IPS DF 6.9 (cell line): ENCODE data around the gene MARCHF6.
"Not testable (repeated sequence)": the region's sequence is repeated elsewhere in the genome, so short reads cannot be mapped to it uniquely, and the experiment has no call there.

ENCODE experiments used
- DNase-seq: peaks from one replicate; pipeline ENCODE4 v3.0.0-alpha.2; 2013; ENCODE audit warnings: low read depth, low spot score
- H3K27ac ChIP-seq: one replicate; pipeline ENCODE4 v1.5.1; 2013; ENCODE audit warnings: low read length, control low read depth
- H3K27me3 ChIP-seq: 2 replicates; pipeline ENCODE4 v1.6.1; 2013; ENCODE audit warnings: mild to moderate bottlenecking, low read length; ENCODE audit not compliant: control insufficient read depth, insufficient read depth
- H3K36me3 ChIP-seq: 2 replicates; pipeline ENCODE4 v1.6.1; 2013; ENCODE audit warnings: low read length; ENCODE audit not compliant: control insufficient read depth, insufficient read depth
- H3K4me1 ChIP-seq: 2 replicates; pipeline ENCODE4 v1.6.1; 2013; ENCODE audit warnings: low read length; ENCODE audit not compliant: control insufficient read depth, insufficient read depth
- H3K4me3 ChIP-seq: 2 replicates; pipeline ENCODE4 v1.5.1; 2013; ENCODE audit warnings: mild to moderate bottlenecking, low read length
- H3K9me3 ChIP-seq: 2 replicates; pipeline ENCODE4 v1.6.1; 2013; ENCODE audit warnings: low read length, inconsistent platforms; ENCODE audit not compliant: control insufficient read depth, insufficient read depth
- WGBS: extraction: QIAGEN DNeasy Blood & Tissue Kit; methylation state at CpG from one replicate; pipeline ENCODE4 v1.1.7; 2013; ENCODE audit warnings: mixed read lengths, missing lambda C conversion rate; ENCODE audit not compliant: insufficient read length, insufficient coverage; 5-methylcytosine and 5-hydroxymethylcytosine counted together

MARCHF6 gene

DNA sequence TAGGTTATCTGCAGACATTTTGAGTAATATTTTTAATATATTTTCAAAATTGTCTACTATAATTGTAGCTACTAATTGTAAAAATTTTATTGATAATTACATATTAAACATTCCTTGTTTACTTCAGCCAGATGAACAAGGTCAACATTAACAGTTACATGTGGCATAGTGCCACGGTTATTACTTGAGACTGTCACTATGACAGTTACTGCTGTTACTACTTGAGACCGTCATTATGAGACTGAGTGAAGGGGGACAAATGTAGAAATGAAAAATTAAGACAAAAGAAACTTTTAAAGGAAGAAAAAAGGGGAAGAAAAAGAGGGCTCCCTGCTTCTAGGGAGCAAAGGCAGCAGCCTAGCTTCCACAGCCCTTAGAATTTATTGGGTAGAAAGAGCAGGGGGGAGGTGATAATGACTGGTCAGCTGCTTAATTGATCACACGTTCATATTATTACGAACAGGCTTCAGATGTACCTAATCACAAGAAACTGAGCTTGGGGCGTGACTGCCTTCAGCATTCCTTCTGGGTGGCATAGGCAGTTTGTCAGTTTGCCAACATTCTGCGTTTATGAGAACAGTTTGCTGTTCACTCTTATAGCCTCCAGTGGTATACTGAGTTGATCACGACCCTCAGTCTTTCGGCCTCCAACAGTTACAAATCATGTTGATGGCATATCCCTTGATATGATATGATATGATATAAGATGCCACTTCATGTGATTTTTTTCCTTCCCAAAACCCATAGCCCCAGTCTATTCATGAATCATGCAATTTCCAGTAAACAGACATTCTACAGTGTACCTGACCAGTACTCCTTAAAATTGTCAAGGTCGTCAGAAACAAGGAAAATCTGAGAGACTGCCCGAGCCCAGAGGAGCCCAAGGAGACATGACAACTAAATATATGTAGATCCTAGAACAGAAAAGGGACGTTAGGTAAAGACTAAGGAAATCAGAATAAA, 13.1 kb downstream of the MARCHF6 start:
- WGBS: no CpG with 5 or more reads among the region's 11 CpGs
- H3K27ac ChIP-seq: no peak overlapping the region
- no peak for DNase-seq

GRCh38 chr5:10367579-10367978, 14.1 kb downstream of the MARCHF6 start:
- no peaks in the 10 kb centered on the region for H3K4me1 ChIP-seq
- H3K27me3 ChIP-seq: no peaks in the 10 kb centered on the region
- H3K36me3 ChIP-seq: no peaks in the 10 kb centered on the region
- H3K9me3 ChIP-seq: no peaks in the 10 kb centered on the region
- no peak for DNase-seq
- WGBS: no CpG with 5 or more reads among the region's 1 CpG
- H3K27ac ChIP-seq: no peak overlapping the region
- H3K4me3 ChIP-seq: no peak overlapping the region

More for the DNA sequence above, 13.1 kb downstream of the MARCHF6 start:
- Histone ChIP-seq H3K9me3 (no peaks in the 10 kb centered on the region), H3K4me1 (no peaks in the 10 kb centered on the region), H3K27me3 (no peaks in the 10 kb centered on the region), H3K36me3 (no peaks in the 10 kb centered on the region), H3K4me3 (no peak overlapping the region)

DNA sequence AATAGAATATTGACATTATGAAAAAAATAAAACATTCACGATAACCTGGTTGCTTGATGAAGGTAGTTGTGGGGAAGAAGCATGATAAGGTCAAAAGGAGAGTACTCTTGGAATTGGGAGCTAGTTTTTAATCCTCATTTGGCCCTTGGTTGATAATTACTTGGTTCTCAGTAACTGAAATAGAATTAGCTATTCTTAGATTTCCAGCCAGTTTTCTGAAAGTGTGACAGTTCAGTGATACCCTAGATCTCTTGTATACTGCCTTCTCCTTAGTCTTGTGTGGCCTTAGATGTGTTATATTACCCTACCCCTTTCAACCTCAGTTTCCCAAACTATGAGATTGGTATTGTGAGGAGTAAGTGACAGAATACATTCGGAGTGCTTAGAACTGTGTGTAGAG, 17.4 kb downstream of the MARCHF6 start:
- DNase-seq: no peak
- no peaks in the 10 kb centered on the region for H3K36me3 ChIP-seq
- no peaks in the 10 kb centered on the region for H3K27me3 ChIP-seq
- H3K9me3 ChIP-seq: no peaks in the 10 kb centered on the region; the same call in 1 of the 2 replicates
- no peaks in the 10 kb centered on the region for H3K4me1 ChIP-seq
- H3K4me3 ChIP-seq: no peak overlapping the region
- WGBS: no CpG with 5 or more reads among the region's 2 CpGs
- no peak overlapping the region for H3K27ac ChIP-seq

- H3K4me3 ChIP-seq, H3K27ac ChIP-seq, H3K4me1 ChIP-seq, H3K27me3 ChIP-seq, H3K9me3 ChIP-seq, DNase-seq, H3K36me3 ChIP-seq: not testable (repeated sequence)
- WGBS: no CpG with 5 or more reads among the region's 2 CpGs
These were observed 17.9 kb downstream of the MARCHF6 start for GRCh38 chr5:10371369-10371768.

GRCh38 chr5:10372726-10373709, 19.5 kb downstream of the MARCHF6 start:
- no peak for DNase-seq
- H3K27ac ChIP-seq: no peak overlapping the region
- no CpG with 5 or more reads among the region's 8 CpGs for WGBS
- 0 out of 2 replicates have a peak, but pooled peaks cover 2% of the 10 kb centered on the region for H3K4me1 ChIP-seq
- H3K27me3 ChIP-seq: no peaks in the 10 kb centered on the region
- H3K9me3 ChIP-seq: no peaks in the 10 kb centered on the region; the same call in 1 of the 2 replicates
- H3K36me3 ChIP-seq: no peaks in the 10 kb centered on the region
- H3K4me3 ChIP-seq: no peak overlapping the region

GRCh38 chr5:10374046-10375022, 20.8 kb downstream of the MARCHF6 start:
- Histone ChIP-seq H3K9me3 (no peaks in the 10 kb centered on the region; the same call in 1 of the 2 replicates), H3K4me1 (0 out of 2 replicates have a peak, but pooled peaks cover 2% of the 10 kb centered on the region), H3K36me3 (no peaks in the 10 kb centered on the region), H3K27ac (no peak overlapping the region), H3K27me3 (no peaks in the 10 kb centered on the region), H3K4me3 (no peak overlapping the region)
- DNase-seq: no peak
- WGBS: no CpG with 5 or more reads among the region's 11 CpGs

GRCh38 chr5:10375146-10375545, 21.7 kb downstream of the MARCHF6 start:
- H3K27me3 ChIP-seq, H3K9me3 ChIP-seq, H3K27ac ChIP-seq, H3K4me1 ChIP-seq, H3K4me3 ChIP-seq, H3K36me3 ChIP-seq, DNase-seq: not testable (repeated sequence)
- WGBS: no CpG with 5 or more reads among the region's 29 CpGs

DNA sequence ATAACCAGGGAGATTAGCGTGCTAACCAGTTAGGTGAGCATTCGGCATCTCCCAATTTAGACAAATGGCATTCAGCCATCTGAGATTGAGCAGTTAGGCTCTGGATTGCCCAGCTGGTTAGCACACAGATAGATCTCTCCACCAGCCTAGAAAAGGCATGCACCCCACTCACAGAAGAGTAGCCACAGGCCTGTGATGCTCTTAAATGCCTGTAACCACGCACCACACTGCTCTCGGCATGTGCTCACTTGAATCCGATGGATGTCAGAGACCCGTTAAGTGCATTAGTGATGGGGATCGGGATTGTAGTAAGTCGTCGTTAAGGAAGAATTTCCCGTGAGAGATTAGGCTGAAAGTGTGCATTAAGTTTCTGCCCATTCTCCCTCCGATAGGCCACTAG, 23.0 kb downstream of the MARCHF6 start:
- H3K27me3 ChIP-seq: no peaks in the 10 kb centered on the region
- 0 out of 2 replicates have a peak, but pooled peaks cover 2% of the 10 kb centered on the region for H3K4me1 ChIP-seq
- H3K27ac ChIP-seq: no peak overlapping the region
- 100% methylated on average over 4 of the region's 11 CpGs for WGBS
- no peaks in the 10 kb centered on the region; the same call in 1 of the 2 replicates for H3K9me3 ChIP-seq
- no peaks in the 10 kb centered on the region for H3K36me3 ChIP-seq
- DNase-seq: no peak
- H3K4me3 ChIP-seq: no peak overlapping the region

GRCh38 chr5:10377081-10377480, 23.6 kb downstream of the MARCHF6 start:
- no CpG with 5 or more reads among the region's 5 CpGs for WGBS
- H3K4me3 ChIP-seq: no peak overlapping the region
- no peaks in the 10 kb centered on the region for H3K36me3 ChIP-seq
- no peak overlapping the region for H3K27ac ChIP-seq
- H3K27me3 ChIP-seq: no peaks in the 10 kb centered on the region
- no peaks in the 10 kb centered on the region; the same call in 1 of the 2 replicates for H3K9me3 ChIP-seq
- H3K4me1 ChIP-seq: 0 out of 2 replicates have a peak, but pooled peaks cover 2% of the 10 kb centered on the region
- DNase-seq: no peak
